ENCODE data around the gene LCNL1. TPM values are rescaled to one million over a fixed set of nuclear protein-coding genes. Genes with fewer than 3 reads are reported as not detected.

Gene LCNL1
- total and polyA plus RNA-seq, 2 of the 13 experiments (the other 11 are each of a cell fraction or from before 2014, with no cell fraction given), result not detected

DNA sequence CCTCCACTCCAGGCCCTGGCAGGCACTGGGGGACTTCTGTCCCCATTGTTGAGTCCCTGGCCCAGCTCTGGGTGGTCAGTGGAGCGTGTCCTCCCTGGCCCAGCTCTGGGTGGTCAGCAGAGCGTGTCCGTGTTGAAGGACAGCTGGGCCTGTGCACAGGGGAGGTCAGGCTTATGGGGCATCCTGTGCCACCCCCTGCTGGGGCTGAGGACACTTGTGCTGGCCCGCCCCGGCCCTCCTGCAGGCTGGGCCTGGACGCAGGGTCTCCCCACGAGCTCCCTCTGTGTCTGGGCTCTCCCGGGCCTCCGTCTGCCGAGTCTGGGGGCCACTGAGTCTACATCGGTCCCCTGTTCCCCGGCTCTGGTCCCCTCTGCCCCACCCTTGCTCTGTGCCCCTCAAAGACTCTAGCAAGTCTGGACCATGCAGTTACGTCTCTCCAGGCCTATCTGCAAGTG lies 25.1 kb downstream of the LCNL1 start (continued):
- TF ChIP-seq, protein P1, sequence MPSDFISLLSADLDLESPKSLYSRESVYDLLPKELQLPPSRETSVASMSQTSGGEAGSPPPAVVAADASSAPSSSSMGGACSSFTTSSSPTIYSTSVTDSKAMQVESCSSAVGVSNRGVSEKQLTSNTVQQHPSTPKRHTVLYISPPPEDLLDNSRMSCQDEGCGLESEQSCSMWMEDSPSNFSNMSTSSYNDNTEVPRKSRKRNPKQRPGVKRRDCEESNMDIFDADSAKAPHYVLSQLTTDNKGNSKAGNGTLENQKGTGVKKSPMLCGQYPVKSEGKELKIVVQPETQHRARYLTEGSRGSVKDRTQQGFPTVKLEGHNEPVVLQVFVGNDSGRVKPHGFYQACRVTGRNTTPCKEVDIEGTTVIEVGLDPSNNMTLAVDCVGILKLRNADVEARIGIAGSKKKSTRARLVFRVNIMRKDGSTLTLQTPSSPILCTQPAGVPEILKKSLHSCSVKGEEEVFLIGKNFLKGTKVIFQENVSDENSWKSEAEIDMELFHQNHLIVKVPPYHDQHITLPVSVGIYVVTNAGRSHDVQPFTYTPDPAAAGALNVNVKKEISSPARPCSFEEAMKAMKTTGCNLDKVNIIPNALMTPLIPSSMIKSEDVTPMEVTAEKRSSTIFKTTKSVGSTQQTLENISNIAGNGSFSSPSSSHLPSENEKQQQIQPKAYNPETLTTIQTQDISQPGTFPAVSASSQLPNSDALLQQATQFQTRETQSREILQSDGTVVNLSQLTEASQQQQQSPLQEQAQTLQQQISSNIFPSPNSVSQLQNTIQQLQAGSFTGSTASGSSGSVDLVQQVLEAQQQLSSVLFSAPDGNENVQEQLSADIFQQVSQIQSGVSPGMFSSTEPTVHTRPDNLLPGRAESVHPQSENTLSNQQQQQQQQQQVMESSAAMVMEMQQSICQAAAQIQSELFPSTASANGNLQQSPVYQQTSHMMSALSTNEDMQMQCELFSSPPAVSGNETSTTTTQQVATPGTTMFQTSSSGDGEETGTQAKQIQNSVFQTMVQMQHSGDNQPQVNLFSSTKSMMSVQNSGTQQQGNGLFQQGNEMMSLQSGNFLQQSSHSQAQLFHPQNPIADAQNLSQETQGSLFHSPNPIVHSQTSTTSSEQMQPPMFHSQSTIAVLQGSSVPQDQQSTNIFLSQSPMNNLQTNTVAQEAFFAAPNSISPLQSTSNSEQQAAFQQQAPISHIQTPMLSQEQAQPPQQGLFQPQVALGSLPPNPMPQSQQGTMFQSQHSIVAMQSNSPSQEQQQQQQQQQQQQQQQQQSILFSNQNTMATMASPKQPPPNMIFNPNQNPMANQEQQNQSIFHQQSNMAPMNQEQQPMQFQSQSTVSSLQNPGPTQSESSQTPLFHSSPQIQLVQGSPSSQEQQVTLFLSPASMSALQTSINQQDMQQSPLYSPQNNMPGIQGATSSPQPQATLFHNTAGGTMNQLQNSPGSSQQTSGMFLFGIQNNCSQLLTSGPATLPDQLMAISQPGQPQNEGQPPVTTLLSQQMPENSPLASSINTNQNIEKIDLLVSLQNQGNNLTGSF (CRISPR knock-in tag; IDR thresholded peaks at IDR 0.05), result no peak
- TF ChIP-seq RFX1 (IDR thresholded peaks at IDR 0.05) (no peak), ZNF253 (CRISPR knock-in tag; IDR thresholded peaks at IDR 0.05; ENCODE audit: borderline replicate concordance) (no peak), PCBP2 (optimal IDR thresholded peaks at IDR 0.05; ENCODE audit: low read depth, low read length, poor library complexity, severe bottlenecking) (no peak)

DNA sequence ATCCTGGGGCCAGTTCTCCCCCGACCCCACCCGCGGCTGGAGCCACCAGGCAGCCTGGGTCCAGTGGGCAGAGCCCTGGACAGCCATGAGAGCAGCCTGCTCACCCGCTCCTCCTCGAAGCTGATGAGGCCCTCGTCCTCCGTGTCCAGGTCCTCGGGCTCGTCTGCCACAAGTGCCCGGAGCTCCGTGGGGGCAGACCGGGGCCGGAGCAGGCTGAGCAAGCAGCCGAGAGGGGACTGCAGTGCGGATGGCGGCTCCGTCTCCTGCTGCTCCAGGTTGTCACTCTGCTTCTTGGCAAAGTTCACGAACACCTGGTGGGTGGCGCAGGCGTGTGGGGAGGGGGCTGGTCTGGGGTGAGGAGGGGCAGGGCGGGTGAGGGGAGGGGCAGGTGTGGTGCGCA lies 25.5 kb downstream of the LCNL1 start:
- FAIRE-seq (no peak), DNase-seq (ENCODE audit: low spot score) (no peak), ATAC-seq (no peak)
- Histone ChIP-seq H3K36me3 (replicated peaks in 1 of 2; ENCODE audit: control insufficient read depth in 1 of 2, insufficient read depth in 2 of 2, low read length in 2 of 2) (no peaks in the 10 kb centered on the region), H4K20me1 (ENCODE audit: insufficient read depth, low read length) (no peaks in the 10 kb centered on the region), H3K27me3 (ENCODE audit: control insufficient read depth in 1 of 2, insufficient read depth in 2 of 2, low read length in 2 of 2) (no peaks in the 10 kb centered on the region), H3K9ac (ENCODE audit: insufficient read depth, low read depth, low read length) (no peak overlapping the region), H3K4me3 (replicated peaks in 1 of 3; ENCODE audit: insufficient read depth in 1 of 3, low read depth in 2 of 3, low read length in 3 of 3) (no peak overlapping the region), H3K79me2 (ENCODE audit: insufficient read depth, low read length) (no peaks in the 10 kb centered on the region), H3K4me2 (ENCODE audit: low read depth, low read length) (no peak overlapping the region), H2AFZ (ENCODE audit: low read length) (no peak overlapping the region), H3K27ac (ENCODE audit: extremely low read length, insufficient read depth, low read length) (no peak overlapping the region), H3K4me1 (ENCODE audit: insufficient read depth, low read length) (no peaks in the 10 kb centered on the region), H3K9me3 (ENCODE audit: low read length) (peaks cover 4% of the 10 kb centered on the region; the same call in 1 of the 2 replicates)
- in situ Hi-C loops (cut with HindIII; ENCODE audit: extremely low pct_ligation_motif_present, low pct_unique_long_range_greater_than_20kb), result no loop called here
- POLR2A ChIA-PET, result no interaction called here
- BruUV-seq (replicated peaks), result no TSS peak
- CTCF ChIA-PET (ENCODE audit: low intra/inter-chr PET ratio, low total read pairs), result no interaction called here
- WGBS (ENCODE audit: low lambda C conversion rate), result 90% methylated on average over 14 of the region's 22 CpGs
- intact Hi-C loops (cut with micrococcal nuclease; ENCODE audit: unreplicated experiment), result no loop called here
- TF ChIP-seq TBX3 (IDR thresholded peaks at IDR 0.05; ENCODE audit: borderline replicate concordance), result no peak
- no peak for TF ChIP-seq ZNF3 (CRISPR knock-in tag; IDR thresholded peaks at IDR 0.05)
- TF ChIP-seq, protein P2, sequence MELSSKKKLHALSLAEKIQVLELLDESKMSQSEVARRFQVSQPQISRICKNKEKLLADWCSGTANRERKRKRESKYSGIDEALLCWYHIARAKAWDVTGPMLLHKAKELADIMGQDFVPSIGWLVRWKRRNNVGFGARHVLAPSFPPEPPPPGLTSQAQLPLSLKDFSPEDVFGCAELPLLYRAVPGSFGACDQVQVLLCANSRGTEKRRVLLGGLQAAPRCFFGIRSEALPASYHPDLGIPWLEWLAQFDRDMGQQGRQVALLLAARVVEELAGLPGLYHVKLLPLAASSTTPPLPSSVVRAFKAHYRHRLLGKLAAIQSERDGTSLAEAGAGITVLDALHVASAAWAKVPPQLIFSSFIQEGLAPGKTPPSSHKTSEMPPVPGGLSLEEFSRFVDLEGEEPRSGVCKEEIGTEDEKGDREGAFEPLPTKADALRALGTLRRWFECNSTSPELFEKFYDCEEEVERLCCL (CRISPR knock-in tag; IDR thresholded peaks at IDR 0.05; ENCODE audit: borderline replicate concordance), result no peak
- TF ChIP-seq ZFY (CRISPR knock-in tag; IDR thresholded peaks at IDR 0.05), result no peak
- TF ChIP-seq, protein P3, sequence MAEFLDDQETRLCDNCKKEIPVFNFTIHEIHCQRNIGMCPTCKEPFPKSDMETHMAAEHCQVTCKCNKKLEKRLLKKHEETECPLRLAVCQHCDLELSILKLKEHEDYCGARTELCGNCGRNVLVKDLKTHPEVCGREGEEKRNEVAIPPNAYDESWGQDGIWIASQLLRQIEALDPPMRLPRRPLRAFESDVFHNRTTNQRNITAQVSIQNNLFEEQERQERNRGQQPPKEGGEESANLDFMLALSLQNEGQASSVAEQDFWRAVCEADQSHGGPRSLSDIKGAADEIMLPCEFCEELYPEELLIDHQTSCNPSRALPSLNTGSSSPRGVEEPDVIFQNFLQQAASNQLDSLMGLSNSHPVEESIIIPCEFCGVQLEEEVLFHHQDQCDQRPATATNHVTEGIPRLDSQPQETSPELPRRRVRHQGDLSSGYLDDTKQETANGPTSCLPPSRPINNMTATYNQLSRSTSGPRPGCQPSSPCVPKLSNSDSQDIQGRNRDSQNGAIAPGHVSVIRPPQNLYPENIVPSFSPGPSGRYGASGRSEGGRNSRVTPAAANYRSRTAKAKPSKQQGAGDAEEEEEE (CRISPR knock-in tag; IDR thresholded peaks at IDR 0.05; ENCODE audit: borderline replicate concordance), result no peak
- TF ChIP-seq ELF4 (CRISPR knock-in tag; IDR thresholded peaks at IDR 0.05; ENCODE audit: borderline replicate concordance), result no peak
- no peak for TF ChIP-seq SMAD3 (CRISPR knock-in tag; IDR thresholded peaks at IDR 0.05)
- TF ChIP-seq, protein P4, sequence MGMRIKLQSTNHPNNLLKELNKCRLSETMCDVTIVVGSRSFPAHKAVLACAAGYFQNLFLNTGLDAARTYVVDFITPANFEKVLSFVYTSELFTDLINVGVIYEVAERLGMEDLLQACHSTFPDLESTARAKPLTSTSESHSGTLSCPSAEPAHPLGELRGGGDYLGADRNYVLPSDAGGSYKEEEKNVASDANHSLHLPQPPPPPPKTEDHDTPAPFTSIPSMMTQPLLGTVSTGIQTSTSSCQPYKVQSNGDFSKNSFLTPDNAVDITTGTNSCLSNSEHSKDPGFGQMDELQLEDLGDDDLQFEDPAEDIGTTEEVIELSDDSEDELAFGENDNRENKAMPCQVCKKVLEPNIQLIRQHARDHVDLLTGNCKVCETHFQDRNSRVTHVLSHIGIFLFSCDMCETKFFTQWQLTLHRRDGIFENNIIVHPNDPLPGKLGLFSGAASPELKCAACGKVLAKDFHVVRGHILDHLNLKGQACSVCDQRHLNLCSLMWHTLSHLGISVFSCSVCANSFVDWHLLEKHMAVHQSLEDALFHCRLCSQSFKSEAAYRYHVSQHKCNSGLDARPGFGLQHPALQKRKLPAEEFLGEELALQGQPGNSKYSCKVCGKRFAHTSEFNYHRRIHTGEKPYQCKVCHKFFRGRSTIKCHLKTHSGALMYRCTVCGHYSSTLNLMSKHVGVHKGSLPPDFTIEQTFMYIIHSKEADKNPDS (CRISPR knock-in tag; IDR thresholded peaks at IDR 0.05), result no peak
- TF ChIP-seq ZNF589 (CRISPR knock-in tag; conservative IDR thresholded peaks at IDR 0.05), result no peak
